ENCODE data around the gene PDGFRA.

PDGFRA gene

DNA sequence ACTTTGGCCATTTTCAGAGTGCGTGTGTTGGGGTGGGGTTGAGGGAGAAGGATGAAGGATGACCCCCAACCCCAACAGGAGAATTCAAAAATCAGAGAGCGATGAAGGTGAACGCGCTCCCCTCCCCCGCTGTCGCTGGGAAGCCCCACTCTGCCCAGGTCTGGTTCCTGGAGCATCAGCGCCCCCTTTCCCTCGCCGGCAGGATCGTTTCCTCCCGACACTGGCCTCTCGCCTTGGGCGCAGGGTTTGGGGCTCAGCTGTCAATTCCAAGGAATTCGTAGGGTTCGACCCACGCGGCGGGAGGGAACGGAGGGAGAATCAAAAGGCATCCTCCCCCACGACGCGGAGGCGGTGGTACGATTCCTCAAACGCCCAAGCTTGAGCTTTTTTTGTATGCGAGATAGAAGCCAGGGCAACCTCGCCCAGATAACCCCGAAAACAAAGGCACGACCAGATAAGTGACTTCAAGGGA lies 1.0 kb upstream of the PDGFRA start:
- H3K9ac ChIP-seq (ENCODE audit: low read length) = peak overlapping the region; percentile 72
- H3K27ac ChIP-seq (ENCODE audit: low read depth, low read length) = no peak overlapping the region; the same call in 1 of the 2 replicates
- H3K4me3 ChIP-seq (ENCODE audit: low read depth, low read length) = peak overlapping the region; percentile 74
- peaks cover 23% of the 10 kb centered on the region for H3K4me1 ChIP-seq (ENCODE audit: control insufficient read depth, insufficient read depth, low read length)
- H3K9me3 ChIP-seq (ENCODE audit: control insufficient read depth, insufficient read depth, low read depth, low read length) = no peaks in the 10 kb centered on the region
- no peaks in the 10 kb centered on the region for H3K36me3 ChIP-seq (ENCODE audit: control insufficient read depth, insufficient read depth, low read length)
- peaks cover 93% of the 10 kb centered on the region for H3K27me3 ChIP-seq (ENCODE audit: control insufficient read depth, insufficient read depth, low read length)

DNA sequence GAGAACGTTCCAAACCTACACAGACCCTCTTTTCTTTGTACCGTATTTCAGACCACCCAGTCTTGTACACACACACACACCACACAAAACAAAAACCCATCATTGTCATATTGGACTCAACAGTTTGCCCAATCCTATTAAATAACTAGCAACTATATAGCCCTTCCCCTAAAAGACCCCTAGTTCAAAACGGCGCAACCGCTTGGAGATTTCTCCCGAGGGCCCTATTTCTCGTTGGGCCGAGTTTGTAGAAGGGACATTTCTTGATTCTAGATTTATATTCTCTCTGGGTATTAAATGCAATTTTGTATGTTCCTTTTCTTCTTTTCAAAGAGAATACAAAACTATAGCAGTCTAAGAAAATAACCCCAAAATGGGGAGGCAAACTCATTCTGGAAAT lies 547 bp upstream of the PDGFRA start:
- H3K27ac ChIP-seq (ENCODE audit: low read depth, low read length) = no peak overlapping the region
- H3K9ac ChIP-seq (ENCODE audit: low read length) = peak overlapping the region; percentile 72
- H3K9me3 ChIP-seq (ENCODE audit: control insufficient read depth, insufficient read depth, low read depth, low read length) = no peaks in the 10 kb centered on the region
- H3K36me3 ChIP-seq (ENCODE audit: control insufficient read depth, insufficient read depth, low read length) = no peaks in the 10 kb centered on the region
- H3K4me1 ChIP-seq (ENCODE audit: control insufficient read depth, insufficient read depth, low read length) = peaks cover 23% of the 10 kb centered on the region
- H3K4me3 ChIP-seq (ENCODE audit: low read depth, low read length) = peak overlapping the region; percentile 74
- peaks cover 91% of the 10 kb centered on the region for H3K27me3 ChIP-seq (ENCODE audit: control insufficient read depth, insufficient read depth, low read length)

DNA sequence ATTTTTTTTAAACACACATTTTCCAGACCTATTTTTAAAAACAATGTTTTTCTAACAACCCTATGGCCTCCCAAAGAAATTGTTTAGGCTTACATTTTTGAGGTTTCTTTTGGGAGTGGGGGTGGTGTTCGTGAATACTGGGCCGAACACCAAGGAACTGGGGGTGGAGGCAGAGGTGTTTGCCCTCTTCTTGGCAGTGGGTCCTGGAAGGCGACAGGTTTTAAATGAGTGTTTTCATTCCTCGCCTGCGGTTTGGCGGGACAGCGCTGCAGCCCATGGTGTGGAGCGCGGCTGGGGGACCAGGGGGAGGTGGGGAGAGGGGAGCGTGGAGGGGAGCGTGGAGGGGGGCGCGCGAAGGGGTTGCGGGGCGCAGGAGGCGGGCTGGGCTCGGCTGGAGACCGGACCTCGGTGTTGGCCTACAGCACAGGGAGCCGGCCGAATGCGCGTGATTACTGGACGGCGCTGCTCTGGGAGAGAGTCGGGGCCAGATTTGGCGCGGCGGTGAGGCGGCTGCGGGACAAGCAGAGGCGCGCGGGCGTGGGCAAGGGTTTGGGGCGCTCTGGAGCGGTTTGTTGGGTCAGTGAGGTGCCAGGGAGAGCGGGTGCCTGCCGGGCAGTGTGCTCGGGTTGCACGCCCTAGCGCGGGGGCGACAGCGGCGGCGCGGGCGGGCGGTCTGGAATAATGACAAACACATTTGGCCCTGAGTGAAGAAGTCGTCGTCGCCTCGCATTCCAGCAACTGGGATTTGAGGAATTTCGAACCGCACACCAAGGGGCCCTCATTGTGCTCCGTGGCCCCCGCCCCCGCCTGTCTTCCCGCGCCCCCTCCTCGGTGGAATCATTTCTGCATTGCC lies 764 bp downstream of the PDGFRA start:
- peak overlapping the region; percentile 68 for H3K9ac ChIP-seq (ENCODE audit: low read length)
- H3K9me3 ChIP-seq (ENCODE audit: control insufficient read depth, insufficient read depth, low read depth, low read length) = no peaks in the 10 kb centered on the region
- no peak overlapping the region for H3K27ac ChIP-seq (ENCODE audit: low read depth, low read length)
- peak overlapping the region; percentile 74 for H3K4me3 ChIP-seq (ENCODE audit: low read depth, low read length)
- peaks cover 19% of the 10 kb centered on the region for H3K4me1 ChIP-seq (ENCODE audit: control insufficient read depth, insufficient read depth, low read length)
- peaks cover 85% of the 10 kb centered on the region for H3K27me3 ChIP-seq (ENCODE audit: control insufficient read depth, insufficient read depth, low read length)
- no peaks in the 10 kb centered on the region for H3K36me3 ChIP-seq (ENCODE audit: control insufficient read depth, insufficient read depth, low read length)

DNA sequence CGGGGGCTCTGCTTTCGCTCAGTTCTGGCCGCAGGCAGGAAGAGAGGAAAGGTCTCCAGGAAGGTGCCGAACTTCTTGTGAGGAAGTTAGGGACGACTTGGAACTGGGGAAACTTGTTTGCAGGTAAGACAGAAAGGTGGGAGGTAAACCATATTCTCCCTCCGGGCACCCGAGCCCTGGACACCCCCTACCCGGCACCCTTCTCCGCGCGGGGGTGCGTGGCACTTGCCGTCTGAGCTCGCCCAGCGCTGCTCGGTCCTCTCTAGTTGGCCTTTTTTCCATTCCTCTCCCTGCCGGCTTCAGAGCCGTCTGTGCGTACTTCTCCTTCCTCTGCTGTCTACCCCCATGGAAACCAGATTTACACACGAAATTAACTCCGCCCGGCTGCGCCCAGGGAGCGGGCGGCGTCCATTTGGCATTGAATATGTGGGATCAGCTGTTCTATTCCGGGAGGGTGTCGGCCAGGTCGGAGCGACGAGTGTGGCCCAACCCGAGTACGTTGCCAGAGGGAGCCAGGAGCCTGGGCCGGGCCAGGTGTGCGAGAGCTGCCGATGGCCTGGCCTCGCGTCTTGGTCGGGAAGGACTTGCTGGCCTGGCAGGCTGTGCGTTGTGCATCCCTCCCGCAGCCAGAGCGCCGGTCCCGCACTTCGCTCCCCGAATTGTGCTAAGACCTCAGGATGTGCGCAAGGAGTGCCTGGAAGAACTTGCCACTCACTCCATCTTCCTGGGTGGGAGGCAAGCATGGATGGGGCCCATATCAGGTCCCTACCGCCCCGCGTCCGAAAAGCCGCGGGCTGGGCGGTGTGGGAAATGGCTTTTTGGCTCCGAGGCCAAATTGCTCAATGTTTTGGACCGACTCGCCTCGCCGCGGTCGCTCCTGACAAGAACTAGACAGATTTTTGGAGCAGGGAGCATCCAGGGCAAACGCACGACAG lies 1.7 kb downstream of the PDGFRA start:
- Histone ChIP-seq H3K27ac (ENCODE audit: low read depth, low read length) (no peak overlapping the region), H3K9ac (ENCODE audit: low read length) (peak overlapping the region; percentile 68), H3K27me3 (ENCODE audit: control insufficient read depth, insufficient read depth, low read length) (peaks cover 80% of the 10 kb centered on the region), H3K9me3 (ENCODE audit: control insufficient read depth, insufficient read depth, low read depth, low read length) (no peaks in the 10 kb centered on the region), H3K36me3 (ENCODE audit: control insufficient read depth, insufficient read depth, low read length) (no peaks in the 10 kb centered on the region), H3K4me3 (ENCODE audit: low read depth, low read length) (peak overlapping the region; percentile 74), H3K4me1 (ENCODE audit: control insufficient read depth, insufficient read depth, low read length) (peaks cover 10% of the 10 kb centered on the region; the same call in 1 of the 2 replicates)

DNA sequence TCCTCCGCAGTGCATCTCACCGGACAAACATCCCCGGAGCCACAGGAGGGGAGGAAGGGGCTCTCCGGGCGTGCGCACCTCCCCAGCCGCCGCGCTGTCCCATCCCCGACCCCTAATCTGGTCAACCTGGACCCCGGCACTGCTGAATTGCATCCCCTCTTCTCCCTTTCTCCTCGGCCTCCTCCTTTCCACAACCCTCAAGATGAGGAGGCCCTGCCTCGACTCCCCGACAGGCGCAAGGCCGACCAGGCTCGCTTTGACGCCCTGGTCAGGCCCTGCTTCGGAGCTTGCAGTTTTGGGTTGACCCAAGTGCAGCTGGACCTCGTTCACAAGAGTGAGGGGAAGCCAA lies 2.3 kb downstream of the PDGFRA start:
- Histone ChIP-seq H3K4me1 (ENCODE audit: control insufficient read depth, insufficient read depth, low read length) (peaks cover 10% of the 10 kb centered on the region; the same call in 1 of the 2 replicates), H3K36me3 (ENCODE audit: control insufficient read depth, insufficient read depth, low read length) (no peaks in the 10 kb centered on the region), H3K27ac (ENCODE audit: low read depth, low read length) (no peak overlapping the region), H3K9ac (ENCODE audit: low read length) (peak overlapping the region; percentile 68), H3K27me3 (ENCODE audit: control insufficient read depth, insufficient read depth, low read length) (peaks cover 80% of the 10 kb centered on the region), H3K4me3 (ENCODE audit: low read depth, low read length) (peak overlapping the region; percentile 74), H3K9me3 (ENCODE audit: control insufficient read depth, insufficient read depth, low read depth, low read length) (no peaks in the 10 kb centered on the region)

DNA sequence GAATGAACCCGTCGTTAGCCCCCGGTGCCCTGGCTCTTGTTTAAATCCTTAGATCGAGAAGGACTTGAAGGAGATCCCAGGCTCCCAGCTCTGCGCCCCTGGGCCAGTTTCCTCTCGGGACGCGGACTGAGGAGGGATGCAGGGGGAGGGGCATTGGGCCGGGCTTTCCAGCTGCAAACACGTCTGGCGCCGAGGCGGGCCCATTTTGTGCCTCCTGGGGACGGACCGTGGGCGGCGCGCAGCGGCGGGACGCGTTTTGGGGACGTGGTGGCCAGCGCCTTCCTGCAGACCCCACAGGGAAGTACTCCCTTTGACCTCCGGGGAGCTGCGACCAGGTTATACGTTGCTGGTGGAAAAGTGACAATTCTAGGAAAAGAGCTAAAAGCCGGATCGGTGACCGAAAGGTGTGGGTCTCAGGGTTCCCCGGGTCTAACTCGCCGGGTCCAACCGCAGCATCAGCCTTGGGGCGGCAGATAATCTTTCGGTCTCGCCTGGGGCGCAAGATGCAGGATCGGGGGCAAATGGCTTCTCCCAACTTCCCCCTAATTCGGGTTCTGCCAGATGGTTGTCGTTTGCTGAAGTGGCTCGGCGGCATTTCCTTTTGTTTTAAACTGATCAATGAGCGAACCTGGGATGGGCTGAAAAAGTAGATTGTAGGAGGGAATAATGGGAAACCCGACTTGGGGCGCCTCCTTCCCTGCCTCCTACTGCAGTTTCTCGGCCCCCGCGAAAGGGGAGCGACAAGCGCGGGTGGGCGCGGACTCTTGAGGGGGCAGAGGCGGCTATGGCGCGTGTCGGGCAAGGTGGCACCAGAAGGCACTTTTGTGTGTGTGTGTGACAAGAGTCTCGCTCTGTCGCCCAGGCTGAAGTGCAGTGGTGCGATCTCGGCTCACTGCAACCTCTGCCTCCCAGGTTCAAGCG lies 2.9 kb downstream of the PDGFRA start:
- peak overlapping the region; percentile 74 for H3K4me3 ChIP-seq (ENCODE audit: low read depth, low read length)
- no peaks in the 10 kb centered on the region for H3K9me3 ChIP-seq (ENCODE audit: control insufficient read depth, insufficient read depth, low read depth, low read length)
- H3K9ac ChIP-seq (ENCODE audit: low read length) = peak overlapping the region; percentile 68
- peaks cover 74% of the 10 kb centered on the region for H3K27me3 ChIP-seq (ENCODE audit: control insufficient read depth, insufficient read depth, low read length)
- peaks cover 10% of the 10 kb centered on the region; the same call in 1 of the 2 replicates for H3K4me1 ChIP-seq (ENCODE audit: control insufficient read depth, insufficient read depth, low read length)
- no peaks in the 10 kb centered on the region for H3K36me3 ChIP-seq (ENCODE audit: control insufficient read depth, insufficient read depth, low read length)
- H3K27ac ChIP-seq (ENCODE audit: low read depth, low read length) = no peak overlapping the region

DNA sequence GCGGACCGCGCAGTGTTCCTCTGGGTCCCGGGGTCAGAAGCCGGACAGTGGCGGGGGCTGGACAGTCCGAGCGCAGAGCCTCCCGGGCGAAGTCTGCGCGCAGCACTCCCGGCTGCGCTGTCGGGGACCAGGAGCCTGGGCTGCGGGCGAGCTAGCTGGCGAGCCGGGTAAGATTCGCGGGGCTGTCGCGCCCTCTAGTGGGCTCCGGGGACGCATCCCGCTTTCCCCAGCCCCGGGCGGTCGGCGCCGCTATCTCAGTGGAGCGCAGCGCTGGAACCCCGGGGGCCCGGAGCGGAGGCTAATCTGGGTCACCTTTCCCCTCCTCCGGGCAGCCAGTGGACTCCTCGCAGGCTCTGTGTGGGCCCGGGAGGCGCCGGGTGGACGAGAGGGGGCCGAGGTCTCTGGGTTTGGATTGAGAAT lies 4.2 kb downstream of the PDGFRA start:
- Histone ChIP-seq H3K27ac (ENCODE audit: low read depth, low read length) (no peak overlapping the region), H3K9me3 (ENCODE audit: control insufficient read depth, insufficient read depth, low read depth, low read length) (peaks cover 6% of the 10 kb centered on the region), H3K4me1 (ENCODE audit: control insufficient read depth, insufficient read depth, low read length) (peaks cover 9% of the 10 kb centered on the region; the same call in 1 of the 2 replicates), H3K36me3 (ENCODE audit: control insufficient read depth, insufficient read depth, low read length) (no peaks in the 10 kb centered on the region), H3K27me3 (ENCODE audit: control insufficient read depth, insufficient read depth, low read length) (peaks cover 64% of the 10 kb centered on the region), H3K9ac (ENCODE audit: low read length) (peak overlapping the region; percentile 70), H3K4me3 (ENCODE audit: low read depth, low read length) (peak overlapping the region; percentile 74)

DNA sequence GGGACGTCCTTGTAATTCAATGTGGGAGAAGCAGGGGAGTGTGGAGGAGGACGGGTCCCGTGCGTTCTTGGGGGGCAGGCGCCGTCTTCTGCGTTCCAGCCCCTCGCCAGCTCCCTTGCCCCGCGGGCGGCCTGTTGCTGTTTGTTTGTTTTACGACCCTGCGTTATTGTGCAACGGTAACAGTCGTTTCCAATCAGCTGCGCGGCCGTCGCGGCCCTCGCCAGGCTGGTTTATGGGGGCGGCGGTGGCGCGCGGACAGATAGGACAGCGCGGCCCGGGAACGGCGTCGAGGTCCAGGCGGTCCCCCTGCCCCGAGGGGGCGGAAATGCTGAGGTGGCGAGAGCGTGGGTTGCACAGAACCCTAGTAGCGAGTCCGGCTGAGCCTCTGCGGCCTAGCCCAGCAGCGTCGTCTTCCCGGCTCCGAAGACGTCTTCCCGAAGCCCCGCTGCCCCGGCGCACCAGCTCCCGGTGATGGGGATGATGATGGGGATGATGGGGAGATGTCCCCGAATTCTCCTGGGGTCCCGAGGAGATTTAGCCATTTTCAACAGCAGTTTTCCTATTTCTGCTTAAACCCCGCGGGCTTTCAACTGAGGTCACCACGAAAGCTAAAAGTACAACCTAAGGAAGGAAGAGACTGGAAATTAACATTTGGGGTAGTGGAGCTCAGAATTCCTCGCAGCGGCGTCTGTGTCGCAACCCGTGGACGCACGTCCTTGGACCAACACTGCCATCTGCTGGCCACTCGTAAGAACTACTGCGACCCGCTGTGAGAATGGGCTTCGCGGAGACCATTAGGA lies 4.8 kb downstream of the PDGFRA start:
- Histone ChIP-seq H3K27ac (ENCODE audit: low read depth, low read length) (no peak overlapping the region), H3K9ac (ENCODE audit: low read length) (peak overlapping the region; percentile 70), H3K4me3 (ENCODE audit: low read depth, low read length) (peak overlapping the region; percentile 74)

DNA sequence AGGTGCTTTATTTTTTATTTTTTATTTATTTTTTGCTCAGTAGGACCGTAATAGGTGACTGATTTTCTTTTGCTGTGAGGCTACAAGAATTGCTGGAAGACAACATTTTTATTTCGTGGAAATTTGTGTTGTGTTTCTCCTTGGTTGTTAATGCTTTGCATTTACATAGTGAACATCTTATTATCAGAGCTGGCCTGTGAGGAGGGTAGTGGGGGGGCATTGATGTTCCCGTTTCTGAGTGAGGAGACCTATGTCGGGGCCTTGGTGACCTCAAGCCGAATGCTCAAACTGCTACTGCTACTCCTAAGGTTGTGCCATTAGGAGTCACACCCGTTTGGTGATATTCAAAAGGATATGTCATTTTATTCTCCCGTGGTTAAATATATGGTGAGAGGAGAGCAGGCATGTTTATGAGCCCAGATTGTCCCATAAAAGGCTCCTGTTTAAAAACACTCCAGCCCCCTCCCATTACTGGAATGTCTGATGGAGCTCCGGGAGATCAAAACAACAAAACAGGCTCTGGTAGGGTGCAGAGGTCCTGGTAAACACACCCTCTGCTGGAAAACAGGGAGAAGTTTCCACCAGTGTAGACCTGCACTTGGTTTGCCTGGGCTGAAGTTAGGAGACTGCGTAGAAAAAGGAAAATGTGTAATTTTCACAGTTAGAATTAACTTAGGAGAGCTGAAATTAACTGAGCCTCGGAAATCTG lies 5.6 kb downstream of the PDGFRA start:
- H3K4me3 ChIP-seq (ENCODE audit: low read depth, low read length) = no peak overlapping the region
- H3K27me3 ChIP-seq (ENCODE audit: control insufficient read depth, insufficient read depth, low read length) = peaks cover 51% of the 10 kb centered on the region
- H3K9ac ChIP-seq (ENCODE audit: low read length) = no peak overlapping the region
- peaks cover 6% of the 10 kb centered on the region; the same call in 1 of the 2 replicates for H3K4me1 ChIP-seq (ENCODE audit: control insufficient read depth, insufficient read depth, low read length)
- H3K27ac ChIP-seq (ENCODE audit: low read depth, low read length) = no peak overlapping the region
- H3K36me3 ChIP-seq (ENCODE audit: control insufficient read depth, insufficient read depth, low read length) = no peaks in the 10 kb centered on the region
- peaks cover 18% of the 10 kb centered on the region for H3K9me3 ChIP-seq (ENCODE audit: control insufficient read depth, insufficient read depth, low read depth, low read length)

More for the DNA sequence above, 4.8 kb downstream of the PDGFRA start:
- peaks cover 11% of the 10 kb centered on the region for H3K9me3 ChIP-seq (ENCODE audit: control insufficient read depth, insufficient read depth, low read depth, low read length)
- no peaks in the 10 kb centered on the region for H3K36me3 ChIP-seq (ENCODE audit: control insufficient read depth, insufficient read depth, low read length)
- peaks cover 58% of the 10 kb centered on the region for H3K27me3 ChIP-seq (ENCODE audit: control insufficient read depth, insufficient read depth, low read length)
- peaks cover 6% of the 10 kb centered on the region; the same call in 1 of the 2 replicates for H3K4me1 ChIP-seq (ENCODE audit: control insufficient read depth, insufficient read depth, low read length)

All from HUES6 (cell line).